ENCODE data around the gene TRABD2B. TPM values are rescaled to one million over a fixed set of nuclear protein-coding genes. Genes with fewer than 3 reads are reported as not detected.
A peak's percentile ranks its signal among the peaks of the same experiment; 100 is the strongest.

The TRABD2B gene
- total and polyA plus RNA-seq, 8 donors = 1.6 to 3.8 (median 3.0) TPM

DNA sequence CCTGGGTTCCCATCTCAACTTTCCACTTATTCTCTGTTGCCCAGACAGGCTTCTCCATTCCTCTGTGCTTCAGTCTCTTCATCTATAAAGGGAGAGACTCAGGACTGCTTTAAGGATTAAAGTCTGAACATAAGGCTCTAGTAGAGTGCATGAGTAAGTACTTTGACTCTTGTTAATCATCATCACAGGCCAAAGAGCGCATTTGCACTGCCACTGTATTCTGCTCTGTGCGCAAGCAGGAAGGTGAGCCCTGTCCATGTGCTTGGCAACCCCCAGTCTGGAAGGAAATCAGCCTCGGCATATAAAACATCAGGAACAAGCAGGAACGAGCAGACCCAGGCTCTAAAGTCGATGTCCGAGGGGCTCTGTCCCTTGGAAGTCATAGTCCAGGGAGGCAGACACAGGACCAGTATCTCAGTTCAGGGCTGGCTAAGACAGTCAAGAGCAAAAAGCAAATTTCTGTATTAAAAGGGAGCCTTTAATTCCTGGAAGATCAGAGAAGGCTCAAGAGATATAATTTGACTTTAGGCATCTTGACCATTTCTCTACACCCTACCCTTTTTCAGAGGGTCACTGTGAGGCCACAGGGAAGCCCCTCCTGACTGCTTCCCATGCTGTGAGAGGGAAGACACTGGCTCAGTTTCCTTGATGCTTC, 131.2 kb downstream of the TRABD2B start:
- FAIRE-seq (no peak), DNase-seq (no peak), ATAC-seq (peak in 1 of 4 donors; percentile 49)
- intact Hi-C loops (cut with DNase I) = no loop called here
- no peaks in the 10 kb centered on the region for H3K4me1 ChIP-seq
- no peaks in the 10 kb centered on the region for H3K36me3 ChIP-seq
- H3K27me3 ChIP-seq = no peaks in the 10 kb centered on the region
- H3K27ac ChIP-seq = no peak overlapping the region
- 69 to 78% methylated on average over 6 of the region's 6 CpGs for WGBS, 2 donors
- no peak overlapping the region for H3K4me3 ChIP-seq
- H3K9me3 ChIP-seq = no peaks in the 10 kb centered on the region
- TF ChIP-seq, protein P1, sequence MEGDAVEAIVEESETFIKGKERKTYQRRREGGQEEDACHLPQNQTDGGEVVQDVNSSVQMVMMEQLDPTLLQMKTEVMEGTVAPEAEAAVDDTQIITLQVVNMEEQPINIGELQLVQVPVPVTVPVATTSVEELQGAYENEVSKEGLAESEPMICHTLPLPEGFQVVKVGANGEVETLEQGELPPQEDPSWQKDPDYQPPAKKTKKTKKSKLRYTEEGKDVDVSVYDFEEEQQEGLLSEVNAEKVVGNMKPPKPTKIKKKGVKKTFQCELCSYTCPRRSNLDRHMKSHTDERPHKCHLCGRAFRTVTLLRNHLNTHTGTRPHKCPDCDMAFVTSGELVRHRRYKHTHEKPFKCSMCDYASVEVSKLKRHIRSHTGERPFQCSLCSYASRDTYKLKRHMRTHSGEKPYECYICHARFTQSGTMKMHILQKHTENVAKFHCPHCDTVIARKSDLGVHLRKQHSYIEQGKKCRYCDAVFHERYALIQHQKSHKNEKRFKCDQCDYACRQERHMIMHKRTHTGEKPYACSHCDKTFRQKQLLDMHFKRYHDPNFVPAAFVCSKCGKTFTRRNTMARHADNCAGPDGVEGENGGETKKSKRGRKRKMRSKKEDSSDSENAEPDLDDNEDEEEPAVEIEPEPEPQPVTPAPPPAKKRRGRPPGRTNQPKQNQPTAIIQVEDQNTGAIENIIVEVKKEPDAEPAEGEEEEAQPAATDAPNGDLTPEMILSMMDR (IDR thresholded peaks at IDR 0.05) = no peak

DNA sequence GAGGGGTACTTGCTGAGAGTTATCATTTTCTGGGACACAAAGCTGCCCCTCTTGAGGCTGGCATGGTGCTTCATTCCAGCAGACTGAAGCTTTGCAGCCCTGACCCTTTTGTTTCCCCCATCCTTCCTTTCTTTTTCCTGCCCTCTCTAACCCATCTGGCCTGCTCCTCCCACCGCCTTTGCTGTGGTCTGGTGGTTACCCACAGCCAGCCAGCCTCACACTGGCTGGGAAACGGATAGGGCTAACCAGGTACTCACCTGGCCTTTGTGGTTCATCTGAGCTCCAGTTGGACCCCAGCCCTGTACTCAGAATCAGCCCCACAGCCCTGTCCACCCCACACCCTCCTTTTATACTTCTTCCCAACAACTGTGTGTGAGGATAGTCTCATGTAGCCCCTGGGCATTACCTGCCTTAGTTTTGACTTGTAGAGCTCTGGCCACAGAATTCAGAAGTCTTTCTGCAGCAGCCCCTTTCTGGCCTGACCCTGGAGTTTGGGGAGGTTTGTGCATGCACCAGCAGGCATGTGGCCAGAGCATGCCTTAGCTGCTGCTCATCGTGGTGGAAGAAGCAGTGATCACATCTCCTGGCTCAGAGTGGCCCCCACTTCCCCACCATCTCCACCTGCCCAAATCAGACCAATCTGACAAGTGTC, 138.0 kb downstream of the TRABD2B start:
- Histone ChIP-seq H3K4me1 (no peaks in the 10 kb centered on the region), H3K27me3 (no peaks in the 10 kb centered on the region), H3K4me3 (no peak overlapping the region), H3K27ac (no peak overlapping the region), H3K9me3 (no peaks in the 10 kb centered on the region), H3K36me3 (no peaks in the 10 kb centered on the region)
- WGBS, 2 donors = 51 to 58% methylated on average over 3 of the region's 3 CpGs
- ATAC-seq (no peak), FAIRE-seq (no peak), DNase-seq (no peak)
- intact Hi-C loops (cut with DNase I) = no loop called here
- TF ChIP-seq, protein P1 (IDR thresholded peaks at IDR 0.05) = no peak

DNA sequence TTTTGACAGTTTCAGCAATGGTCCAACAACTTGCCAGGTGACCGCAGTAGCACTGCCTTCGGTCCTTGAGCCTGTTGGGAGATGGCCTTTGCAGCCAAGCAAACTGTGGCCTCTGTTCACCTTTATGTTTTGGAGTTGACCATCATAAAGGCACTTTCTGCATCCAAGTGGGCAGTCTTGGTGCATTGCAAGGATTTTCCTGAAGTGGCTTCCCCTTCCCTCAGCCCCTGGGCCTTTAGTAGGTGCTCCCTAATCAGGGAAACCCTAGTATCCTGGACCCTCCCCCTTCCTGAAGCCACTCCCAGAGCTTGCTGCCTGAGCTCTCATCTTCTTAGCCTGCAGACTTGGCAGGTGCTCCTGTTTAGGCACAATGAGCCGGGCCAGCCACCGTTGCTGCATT, 140.2 kb downstream of the TRABD2B start:
- DNase-seq (no peak), FAIRE-seq (no peak), ATAC-seq (no peak)
- no peaks in the 10 kb centered on the region for H3K36me3 ChIP-seq
- intact Hi-C loops (cut with DNase I) = no loop called here
- no peaks in the 10 kb centered on the region for H3K4me1 ChIP-seq
- no peak overlapping the region for H3K4me3 ChIP-seq
- no peak overlapping the region for H3K27ac ChIP-seq
- TF ChIP-seq, protein P1 (IDR thresholded peaks at IDR 0.05) = no peak
- 94 to 95% methylated on average over 4 of the region's 4 CpGs for WGBS, 2 donors
- H3K9me3 ChIP-seq = no peaks in the 10 kb centered on the region
- no peaks in the 10 kb centered on the region for H3K27me3 ChIP-seq

DNA sequence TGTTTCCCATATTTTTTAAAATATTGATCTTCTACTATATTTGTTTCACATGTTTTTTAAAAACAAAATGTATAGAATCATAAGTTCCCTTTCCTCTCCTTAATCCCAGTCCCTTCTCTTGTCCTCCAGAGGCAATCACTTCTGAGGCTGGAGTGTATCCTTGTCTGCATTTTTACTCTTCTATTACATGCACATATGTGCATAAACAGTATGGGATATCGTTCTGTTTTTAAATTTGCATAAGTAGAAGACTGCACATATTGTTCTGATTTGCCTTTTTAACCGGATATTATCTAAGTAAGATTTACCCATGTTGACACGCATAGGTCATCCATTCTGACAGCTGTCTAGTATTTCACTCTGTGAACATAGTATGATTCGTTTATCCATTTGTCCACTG, 142.0 kb downstream of the TRABD2B start:
- no peaks in the 10 kb centered on the region for H3K4me1 ChIP-seq
- DNase-seq (no peak), ATAC-seq (no peak), FAIRE-seq (no peak)
- no peaks in the 10 kb centered on the region for H3K9me3 ChIP-seq
- H3K27me3 ChIP-seq = no peaks in the 10 kb centered on the region
- H3K4me3 ChIP-seq = no peak overlapping the region
- TF ChIP-seq, protein P1 (IDR thresholded peaks at IDR 0.05) = no peak
- no peaks in the 10 kb centered on the region for H3K36me3 ChIP-seq
- intact Hi-C loops (cut with DNase I) = no loop called here
- H3K27ac ChIP-seq = no peak overlapping the region
- 68 to 75% methylated on average over 4 of the region's 4 CpGs for whole genome bisulfite sequencing, 2 donors

DNA sequence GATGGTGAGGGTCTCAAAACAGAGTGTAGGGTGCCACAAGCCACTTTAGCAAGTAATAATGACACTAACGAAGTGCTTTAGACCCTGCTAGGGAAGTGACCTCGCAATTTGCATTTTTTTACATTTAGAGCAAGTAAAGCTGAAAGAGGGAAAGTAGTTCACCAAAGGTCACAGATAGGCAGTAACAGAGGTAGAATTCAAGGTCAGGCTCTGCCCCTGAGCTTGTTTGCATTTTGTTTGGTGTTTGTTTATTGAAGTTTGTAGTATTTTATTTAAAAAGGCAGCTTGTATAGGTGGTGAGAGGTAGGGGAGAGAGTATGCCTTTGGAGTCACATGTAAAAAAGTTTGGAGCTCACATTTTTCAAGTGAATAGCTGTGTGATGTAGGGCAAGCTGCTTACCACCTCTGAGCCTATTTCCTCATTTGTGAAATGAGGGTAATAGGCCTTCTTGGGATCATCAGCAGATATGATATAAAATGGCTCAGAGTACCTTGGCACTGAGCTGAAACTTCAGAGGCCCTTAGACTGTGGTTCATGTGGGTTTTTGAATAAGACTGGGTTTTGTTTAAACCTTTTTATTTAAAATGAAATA, 142.5 kb downstream of the TRABD2B start:
- Histone ChIP-seq H3K36me3 (no peaks in the 10 kb centered on the region), H3K4me3 (no peak overlapping the region), H3K27ac (no peak overlapping the region), H3K4me1 (no peaks in the 10 kb centered on the region), H3K27me3 (no peaks in the 10 kb centered on the region), H3K9me3 (no peaks in the 10 kb centered on the region)
- DNase-seq (no peak), ATAC-seq (no peak), FAIRE-seq (no peak)
- TF ChIP-seq, protein P1 (IDR thresholded peaks at IDR 0.05) = no peak
- 85 to 91% methylated on average over 2 of the region's 2 CpGs for WGBS, 2 donors
- intact Hi-C loops (cut with DNase I) = no loop called here
